ENCODE results near the gene CTTN. TPM values are rescaled to one million over a fixed set of nuclear protein-coding genes. Genes with fewer than 3 reads are reported as not detected.

The CTTN gene
- total and polyA plus RNA-seq, 2 of the 13 experiments (the other 11 are each of a cell fraction or from before 2014, with no cell fraction given), result 84.4 to 114 TPM

- TF ChIP-seq ZKSCAN8 (CRISPR knock-in tag; IDR thresholded peaks at IDR 0.05; ENCODE audit: borderline replicate concordance) (no peak), AGO2 (optimal IDR thresholded peaks at IDR 0.05; ENCODE audit: low read depth, low read length) (peak; percentile 95), POLR2A (IDR thresholded peaks at IDR 0.05; ENCODE audit: insufficient read depth in 1 of 2, low read depth in 2 of 2, low read length in 2 of 2) (peak in 1 of 2 experiments; percentile 54; a peak in 2 of 4 replicates)
These were observed 38.9 kb downstream of the CTTN start (continued) for GRCh38 chr11:70437111-70437784.

GRCh38 chr11:70440206-70440605 is 41.9 kb downstream of the CTTN start:
- H3K27ac ChIP-seq (ENCODE audit: extremely low read length, insufficient read depth, low read length), result no peak overlapping the region
- in situ Hi-C loops (cut with HindIII; ENCODE audit: extremely low pct_ligation_motif_present, low pct_unique_long_range_greater_than_20kb), result no loop called here
- no peaks in the 10 kb centered on the region for H3K9me3 ChIP-seq (ENCODE audit: low read length)
- intact Hi-C loops (cut with micrococcal nuclease; ENCODE audit: unreplicated experiment), result no loop called here
- H2AFZ ChIP-seq (ENCODE audit: low read length), result no peak overlapping the region
- H3K4me1 ChIP-seq (ENCODE audit: insufficient read depth, low read length), result 0 out of 2 replicates have a peak, but pooled peaks cover 7% of the 10 kb centered on the region
- FAIRE-seq (no peak), ATAC-seq (no peak), DNase-seq (ENCODE audit: low spot score) (no peak)
- no TSS peak for BruUV-seq (replicated peaks)
- peaks cover 12 to 24% of the 10 kb centered on the region in 2 experiments; a peak in 4 of 5 replicates for H3K36me3 ChIP-seq (replicated peaks in 1 of 2; ENCODE audit: control insufficient read depth in 1 of 2, insufficient read depth in 2 of 2, low read length in 2 of 2)
- ChIA-PET CTCF (ENCODE audit: low intra/inter-chr PET ratio, low total read pairs) (no interaction called here), POLR2A (no interaction called here)
- TF ChIP-seq ZNF546 (CRISPR knock-in tag; conservative IDR thresholded peaks at IDR 0.05) (no peak), PAXIP1 (CRISPR knock-in tag; conservative IDR thresholded peaks at IDR 0.05) (no peak), ZBTB7B (CRISPR knock-in tag; IDR thresholded peaks at IDR 0.05) (no peak), PRDM15 (CRISPR knock-in tag; IDR thresholded peaks at IDR 0.05) (no peak), IKZF5 (CRISPR knock-in tag; IDR thresholded peaks at IDR 0.05) (no peak), ZNF350 (CRISPR knock-in tag; IDR thresholded peaks at IDR 0.05; ENCODE audit: borderline replicate concordance, low read depth) (no peak), KDM2A (CRISPR knock-in tag; IDR thresholded peaks at IDR 0.05; ENCODE audit: borderline replicate concordance, low read depth) (no peak), ATF7 (IDR thresholded peaks at IDR 0.05) (no peak), ATF7 (CRISPR knock-in tag; IDR thresholded peaks at IDR 0.05) (no peak), CREB3 (CRISPR knock-in tag; IDR thresholded peaks at IDR 0.05) (no peak), KDM5B (CRISPR knock-in tag; IDR thresholded peaks at IDR 0.05; ENCODE audit: borderline replicate concordance) (no peak)
- H3K4me3 ChIP-seq (replicated peaks in 1 of 3; ENCODE audit: insufficient read depth in 1 of 3, low read depth in 2 of 3, low read length in 3 of 3), result no peak overlapping the region
- H3K27me3 ChIP-seq (ENCODE audit: control insufficient read depth in 1 of 2, insufficient read depth in 2 of 2, low read length in 2 of 2), result no peaks in the 10 kb centered on the region
- H3K4me2 ChIP-seq (ENCODE audit: low read depth, low read length), result no peak overlapping the region
- 79% methylated on average over 6 of the region's 6 CpGs for WGBS (ENCODE audit: low lambda C conversion rate)
- no peak overlapping the region for H3K9ac ChIP-seq (ENCODE audit: insufficient read depth, low read depth, low read length)
- H4K20me1 ChIP-seq (ENCODE audit: insufficient read depth, low read length), result peaks cover 4% of the 10 kb centered on the region; the same call in 1 of the 2 replicates
- H3K79me2 ChIP-seq (ENCODE audit: insufficient read depth, low read length), result no peaks in the 10 kb centered on the region

All from HepG2 (cell line).